HepG2 (cell line): Measurements from ENCODE around the gene MFAP3L. TPM values are rescaled to one million over a fixed set of nuclear protein-coding genes. Genes with fewer than 3 reads are reported as not detected.

ENCODE experiments used
- ATAC-seq: fragments of 200-7000 bp; cut with Tn5 transposase; 3 replicates; pipeline ENCODE4 v1.9.1; 2020; ENCODE audit warnings: mild to moderate bottlenecking, moderate library complexity
- BruUV-seq: library from RNA; stranded (reverse); fragments of 400-500 nt; replicated peaks from 2 replicates; lab custom pipeline; 2021; lab: Mats Ljungman, UMichigan
- CTCF ChIA-PET: fragments of 300-600 bp; formaldehyde crosslinking; extraction: SDS; loops from one replicate; lab custom pipeline; 2021; ENCODE audit warnings: low total read pairs, inconsistent platforms, low intra/inter-chr PET ratio; lab: Yijun Ruan, JAX
- POLR2A ChIA-PET: fragments of 350-600 bp; sonication (Branson Sonifier 250); formaldehyde crosslinking; loops from one replicate; lab custom pipeline; 2020; ENCODE audit warnings: antibody characterized with exemption, inconsistent platforms; lab: Yijun Ruan, JAX
- DNase-seq: peaks from one replicate; pipeline ENCODE4 v3.0.0-alpha.2; 2015; ENCODE audit warnings: low spot score
- FAIRE-seq: peaks from 3 replicates; lab custom pipeline; 2011; peaks lifted over from hg19 to GRCh38; lab: Jason Lieb, UNC
- H2AFZ ChIP-seq: one replicate; pipeline ENCODE4 v1.6.1; 2011; ENCODE audit warnings: low read length, inconsistent platforms
- H3K27ac ChIP-seq: fragments of 300-600 bp; 3 replicates; pipeline ENCODE4 v1.8.0; 2011; ENCODE audit warnings: mixed run types, mild to moderate bottlenecking, mixed read lengths, low read length, inconsistent platforms; ENCODE audit not compliant: insufficient read depth; ENCODE audit errors: extremely low read length
- H3K27me3 ChIP-seq, 2 experiments: fragments of 200-600 bp in 1 of 2; 2 replicates in 1 of 2; 3 replicates in 1 of 2; pipeline versions ENCODE4 v1.6.0 to v1.8.0; 2011; ENCODE audit warnings: low read length in 2 of 2, mild to moderate bottlenecking in 2 of 2, moderate library complexity in 2 of 2, inconsistent platforms in 1 of 2; ENCODE audit not compliant: insufficient read depth in 2 of 2, control insufficient read depth in 1 of 2
- H3K36me3 ChIP-seq, 2 experiments: fragments of 200-600 bp in 1 of 2; replicated peaks in 1 of 2; 2 replicates in 1 of 2; 3 replicates in 1 of 2; pipeline versions ENCODE4 v1.5.1 to v1.8.0; 2011; ENCODE audit warnings: low read length in 2 of 2, inconsistent platforms in 1 of 2; ENCODE audit not compliant: insufficient read depth in 2 of 2, control insufficient read depth in 1 of 2
- H3K4me1 ChIP-seq: 2 replicates; pipeline ENCODE4 v1.5.1; 2012; ENCODE audit warnings: low read length, inconsistent platforms; ENCODE audit not compliant: insufficient read depth
- H3K4me2 ChIP-seq: 2 replicates; pipeline ENCODE4 v1.6.0; 2011; ENCODE audit warnings: low read depth, low read length, inconsistent platforms
- H3K4me3 ChIP-seq, 3 experiments: fragments of 200-600 bp in 1 of 3; sonication (generic), shearing (Covaris generic) in 1 of 3; replicated peaks in 1 of 3; 2 replicates each; pipeline ENCODE4 v1.5.1; 2011 to 2016; ENCODE audit warnings: low read length in 3 of 3, inconsistent platforms in 2 of 3, low read depth in 2 of 3, mild to moderate bottlenecking in 2 of 3, control low read depth in 1 of 3, mixed read lengths in 1 of 3; ENCODE audit not compliant: insufficient read depth in 1 of 3
- H3K79me2 ChIP-seq: one replicate; pipeline ENCODE4 v1.6.1; 2011; ENCODE audit warnings: low read length, inconsistent platforms; ENCODE audit not compliant: insufficient read depth
- H3K9ac ChIP-seq: 2 replicates; pipeline ENCODE4 v1.6.0; 2011; ENCODE audit warnings: mild to moderate bottlenecking, low read depth, low read length, inconsistent platforms; ENCODE audit not compliant: insufficient read depth
- H3K9me3 ChIP-seq: 2 replicates; pipeline ENCODE4 v1.5.1; 2012; ENCODE audit warnings: mild to moderate bottlenecking, low read length
- H4K20me1 ChIP-seq: 2 replicates; pipeline ENCODE4 v1.6.0; 2011; ENCODE audit warnings: inconsistent platforms, mild to moderate bottlenecking, low read length, moderate library complexity; ENCODE audit not compliant: insufficient read depth
- FOXO1 ChIP-seq: sonication (generic); formaldehyde crosslinking; IDR thresholded peaks from 2 replicates; pipeline ENCODE4 v1.4.0; 2020; ENCODE audit warnings: missing genetic modification reagents
- GATA4 ChIP-seq: sonication (generic); IDR thresholded peaks from 2 replicates; pipeline ENCODE4 v1.6.1; 2016; ENCODE audit warnings: antibody characterized with exemption, low read depth, borderline replicate concordance
- PAX8 ChIP-seq: sonication (generic); formaldehyde crosslinking; IDR thresholded peaks from 2 replicates; pipeline ENCODE4 v1.8.0; 2022; ENCODE audit warnings: mild to moderate bottlenecking, missing genetic modification reagents, borderline replicate concordance
- ZMYM4 ChIP-seq: sonication (generic); formaldehyde crosslinking; IDR thresholded peaks from 2 replicates; pipeline ENCODE4 v1.8.1; 2023; ENCODE audit warnings: mild to moderate bottlenecking, missing genetic modification reagents
- ZNF562 ChIP-seq: sonication (generic); formaldehyde crosslinking; IDR thresholded peaks from 2 replicates; pipeline ENCODE4 v1.8.0; 2022; ENCODE audit warnings: missing genetic modification reagents, borderline replicate concordance
- ZNF746 ChIP-seq: sonication (generic); formaldehyde crosslinking; IDR thresholded peaks from 2 replicates; pipeline ENCODE4 v1.8.0; 2022; ENCODE audit warnings: mild to moderate bottlenecking, missing genetic modification reagents
- ZNF766 ChIP-seq: sonication (generic); formaldehyde crosslinking; IDR thresholded peaks from 2 replicates; pipeline ENCODE4 v1.5.0; 2020; ENCODE audit warnings: missing genetic modification reagents, borderline replicate concordance
- ZNF782 ChIP-seq: sonication (generic); formaldehyde crosslinking; IDR thresholded peaks from 2 replicates; pipeline ENCODE4 v1.4.0; 2020; ENCODE audit warnings: missing genetic modification reagents, mild to moderate bottlenecking, borderline replicate concordance
- WGBS: methylation state at CpG from one replicate; pipeline ENCODE4 v1.1.6; 2017; ENCODE audit warnings: low lambda C conversion rate; 5-methylcytosine and 5-hydroxymethylcytosine counted together
- in situ Hi-C: cut with HindIII; loops from 2 replicates; pipeline ENCODE4 v1.10.0; 2017; ENCODE audit warnings: low pct_unique_long_range_greater_than_20kb; ENCODE audit not compliant: extremely low pct_ligation_motif_present
- intact Hi-C: fragments of 100-400 bp; cut with micrococcal nuclease; formaldehyde crosslinking; loops from one replicate; pipeline ENCODE4 v1.10.0; 2022; ENCODE audit not compliant: unreplicated experiment
- polyA plus RNA-seq, 8 experiments: library from polyadenylated mRNA; depleted of rRNA in 3 of 8; stranded (reverse) in 7 of 8; unstranded in 1 of 8; fragments of >200 nt; fragmentation: Illumina TruSeq in 4 of 8; extraction: Trizol in 4 of 8; gene quantifications; 2 replicates each; pipeline versions ENCODE4 v1.2.1 to v1.2.3, GENCODE V29; 2011 to 2016; ENCODE audit warnings: low read depth in 4 of 8, missing spikeins in 1 of 8, mixed read lengths in 1 of 8; ENCODE audit not compliant: insufficient read depth in 1 of 8
- total RNA-seq, 5 experiments: library from RNA; depleted of rRNA; stranded (reverse); fragments of >200 nt; fragmentation: Illumina TruSeq; extraction: Trizol; gene quantifications; 2 replicates each; pipeline ENCODE4 v1.2.3, GENCODE V29; 2016; ENCODE audit warnings: low read depth in 1 of 5
- TF ChIP-seq, protein P1 (sequence below): IDR thresholded peaks from 2 replicates; pipeline ENCODE4 v1.6.1; 2016; ENCODE audit warnings: missing compliant biosample characterization, missing genetic modification reagents, borderline replicate concordance
- TF ChIP-seq, protein P2 (sequence below): sonication (generic); formaldehyde crosslinking; IDR thresholded peaks from 2 replicates; pipeline ENCODE4 v1.4.0; 2020; ENCODE audit warnings: missing genetic modification reagents, borderline replicate concordance
- TF ChIP-seq, protein P3 (sequence below): sonication (generic); formaldehyde crosslinking; IDR thresholded peaks from 2 replicates; pipeline ENCODE4 v1.8.1; 2023; ENCODE audit warnings: mild to moderate bottlenecking, inconsistent platforms, moderate library complexity, missing genetic modification reagents, borderline replicate concordance
- TF ChIP-seq, protein P4 (sequence below): sonication (generic); formaldehyde crosslinking; IDR thresholded peaks from 2 replicates; pipeline ENCODE4 v1.5.1; 2020; ENCODE audit warnings: mild to moderate bottlenecking, missing genetic modification reagents, borderline replicate concordance

The MFAP3L gene
- total and polyA plus RNA-seq, 2 of the 13 experiments (the other 11 are each of a cell fraction or from before 2014, with no cell fraction given): 1.5 to 3.6 TPM

DNA sequence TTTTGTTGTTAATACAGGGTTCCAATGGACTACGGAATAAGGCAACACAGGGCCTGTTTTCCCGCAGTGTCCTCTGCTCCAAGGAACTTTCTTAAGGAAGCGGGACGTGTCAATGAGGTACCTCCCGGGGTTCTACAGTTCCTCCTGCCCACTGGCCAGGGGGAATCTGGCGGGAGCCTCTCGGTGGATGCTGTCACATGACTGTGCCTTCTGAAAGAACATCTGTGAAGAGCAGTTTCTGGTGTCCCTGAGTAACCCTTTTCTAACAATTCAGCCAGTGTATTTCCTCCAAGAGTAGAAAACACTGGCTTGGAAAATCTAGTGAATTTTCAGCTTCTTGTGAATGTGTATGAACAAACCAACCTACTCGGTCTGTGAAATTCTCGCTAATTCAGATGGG, 32.7 kb downstream of the MFAP3L start:
- Histone ChIP-seq H3K79me2 (no peaks in the 10 kb centered on the region), H3K27ac (no peak overlapping the region), H3K9me3 (no peaks in the 10 kb centered on the region), H4K20me1 (no peaks in the 10 kb centered on the region), H2AFZ (no peak overlapping the region), H3K9ac (no peak overlapping the region), H3K36me3 (no peaks in the 10 kb centered on the region), H3K27me3 (no peaks in the 10 kb centered on the region), H3K4me3 (no peak overlapping the region), H3K4me1 (no peaks in the 10 kb centered on the region), H3K4me2 (no peak overlapping the region)
- BruUV-seq: no TSS peak
- ChIA-PET CTCF (no interaction called here), POLR2A (no interaction called here)
- DNase-seq: no peak
- intact Hi-C loops: no loop called here
- in situ Hi-C loops: no loop called here
- 62% methylated on average over 9 of the region's 9 CpGs for WGBS
- no peak for FAIRE-seq
- ATAC-seq: no peak
- no peak for TF ChIP-seq ZNF562
- TF ChIP-seq ZMYM4 (CRISPR knock-in tag): no peak
- no peak for TF ChIP-seq FOXO1 (CRISPR knock-in tag)
- no peak for TF ChIP-seq PAX8
- no peak for TF ChIP-seq ZNF782 (CRISPR knock-in tag)
- no peak for TF ChIP-seq GATA4
- TF ChIP-seq, protein P1, sequence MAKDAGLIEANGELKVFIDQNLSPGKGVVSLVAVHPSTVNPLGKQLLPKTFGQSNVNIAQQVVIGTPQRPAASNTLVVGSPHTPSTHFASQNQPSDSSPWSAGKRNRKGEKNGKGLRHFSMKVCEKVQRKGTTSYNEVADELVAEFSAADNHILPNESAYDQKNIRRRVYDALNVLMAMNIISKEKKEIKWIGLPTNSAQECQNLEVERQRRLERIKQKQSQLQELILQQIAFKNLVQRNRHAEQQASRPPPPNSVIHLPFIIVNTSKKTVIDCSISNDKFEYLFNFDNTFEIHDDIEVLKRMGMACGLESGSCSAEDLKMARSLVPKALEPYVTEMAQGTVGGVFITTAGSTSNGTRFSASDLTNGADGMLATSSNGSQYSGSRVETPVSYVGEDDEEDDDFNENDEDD (CRISPR knock-in tag): no peak
- TF ChIP-seq, protein P2, sequence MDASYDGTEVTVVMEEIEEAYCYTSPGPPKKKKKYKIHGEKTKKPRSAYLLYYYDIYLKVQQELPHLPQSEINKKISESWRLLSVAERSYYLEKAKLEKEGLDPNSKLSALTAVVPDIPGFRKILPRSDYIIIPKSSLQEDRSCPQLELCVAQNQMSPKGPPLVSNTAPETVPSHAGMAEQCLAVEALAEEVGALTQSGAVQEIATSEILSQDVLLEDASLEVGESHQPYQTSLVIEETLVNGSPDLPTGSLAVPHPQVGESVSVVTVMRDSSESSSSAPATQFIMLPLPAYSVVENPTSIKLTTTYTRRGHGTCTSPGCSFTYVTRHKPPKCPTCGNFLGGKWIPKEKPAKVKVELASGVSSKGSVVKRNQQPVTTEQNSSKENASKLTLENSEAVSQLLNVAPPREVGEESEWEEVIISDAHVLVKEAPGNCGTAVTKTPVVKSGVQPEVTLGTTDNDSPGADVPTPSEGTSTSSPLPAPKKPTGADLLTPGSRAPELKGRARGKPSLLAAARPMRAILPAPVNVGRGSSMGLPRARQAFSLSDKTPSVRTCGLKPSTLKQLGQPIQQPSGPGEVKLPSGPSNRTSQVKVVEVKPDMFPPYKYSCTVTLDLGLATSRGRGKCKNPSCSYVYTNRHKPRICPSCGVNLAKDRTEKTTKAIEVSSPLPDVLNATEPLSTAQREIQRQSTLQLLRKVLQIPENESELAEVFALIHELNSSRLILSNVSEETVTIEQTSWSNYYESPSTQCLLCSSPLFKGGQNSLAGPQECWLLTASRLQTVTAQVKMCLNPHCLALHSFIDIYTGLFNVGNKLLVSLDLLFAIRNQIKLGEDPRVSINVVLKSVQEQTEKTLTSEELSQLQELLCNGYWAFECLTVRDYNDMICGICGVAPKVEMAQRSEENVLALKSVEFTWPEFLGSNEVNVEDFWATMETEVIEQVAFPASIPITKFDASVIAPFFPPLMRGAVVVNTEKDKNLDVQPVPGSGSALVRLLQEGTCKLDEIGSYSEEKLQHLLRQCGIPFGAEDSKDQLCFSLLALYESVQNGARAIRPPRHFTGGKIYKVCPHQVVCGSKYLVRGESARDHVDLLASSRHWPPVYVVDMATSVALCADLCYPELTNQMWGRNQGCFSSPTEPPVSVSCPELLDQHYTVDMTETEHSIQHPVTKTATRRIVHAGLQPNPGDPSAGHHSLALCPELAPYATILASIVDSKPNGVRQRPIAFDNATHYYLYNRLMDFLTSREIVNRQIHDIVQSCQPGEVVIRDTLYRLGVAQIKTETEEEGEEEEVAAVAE: no peak
- TF ChIP-seq, protein P3, sequence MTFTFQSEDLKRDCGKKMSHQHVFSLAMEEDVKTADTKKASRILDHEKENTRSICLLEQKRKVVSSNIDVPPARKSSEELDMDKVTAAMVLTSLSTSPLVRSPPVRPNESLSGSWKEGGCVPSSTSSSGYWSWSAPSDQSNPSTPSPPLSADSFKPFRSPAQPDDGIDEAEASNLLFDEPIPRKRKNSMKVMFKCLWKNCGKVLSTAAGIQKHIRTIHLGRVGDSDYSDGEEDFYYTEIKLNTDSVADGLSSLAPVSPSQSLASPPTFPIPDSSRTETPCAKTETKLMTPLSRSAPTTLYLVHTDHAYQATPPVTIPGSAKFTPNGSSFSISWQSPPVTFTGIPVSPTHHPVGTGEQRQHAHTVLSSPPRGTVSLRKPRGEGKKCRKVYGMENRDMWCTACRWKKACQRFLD: no peak
- no peak for TF ChIP-seq ZNF766 (CRISPR knock-in tag)
- no peak for TF ChIP-seq ZNF746 (CRISPR knock-in tag)
- TF ChIP-seq, protein P4, sequence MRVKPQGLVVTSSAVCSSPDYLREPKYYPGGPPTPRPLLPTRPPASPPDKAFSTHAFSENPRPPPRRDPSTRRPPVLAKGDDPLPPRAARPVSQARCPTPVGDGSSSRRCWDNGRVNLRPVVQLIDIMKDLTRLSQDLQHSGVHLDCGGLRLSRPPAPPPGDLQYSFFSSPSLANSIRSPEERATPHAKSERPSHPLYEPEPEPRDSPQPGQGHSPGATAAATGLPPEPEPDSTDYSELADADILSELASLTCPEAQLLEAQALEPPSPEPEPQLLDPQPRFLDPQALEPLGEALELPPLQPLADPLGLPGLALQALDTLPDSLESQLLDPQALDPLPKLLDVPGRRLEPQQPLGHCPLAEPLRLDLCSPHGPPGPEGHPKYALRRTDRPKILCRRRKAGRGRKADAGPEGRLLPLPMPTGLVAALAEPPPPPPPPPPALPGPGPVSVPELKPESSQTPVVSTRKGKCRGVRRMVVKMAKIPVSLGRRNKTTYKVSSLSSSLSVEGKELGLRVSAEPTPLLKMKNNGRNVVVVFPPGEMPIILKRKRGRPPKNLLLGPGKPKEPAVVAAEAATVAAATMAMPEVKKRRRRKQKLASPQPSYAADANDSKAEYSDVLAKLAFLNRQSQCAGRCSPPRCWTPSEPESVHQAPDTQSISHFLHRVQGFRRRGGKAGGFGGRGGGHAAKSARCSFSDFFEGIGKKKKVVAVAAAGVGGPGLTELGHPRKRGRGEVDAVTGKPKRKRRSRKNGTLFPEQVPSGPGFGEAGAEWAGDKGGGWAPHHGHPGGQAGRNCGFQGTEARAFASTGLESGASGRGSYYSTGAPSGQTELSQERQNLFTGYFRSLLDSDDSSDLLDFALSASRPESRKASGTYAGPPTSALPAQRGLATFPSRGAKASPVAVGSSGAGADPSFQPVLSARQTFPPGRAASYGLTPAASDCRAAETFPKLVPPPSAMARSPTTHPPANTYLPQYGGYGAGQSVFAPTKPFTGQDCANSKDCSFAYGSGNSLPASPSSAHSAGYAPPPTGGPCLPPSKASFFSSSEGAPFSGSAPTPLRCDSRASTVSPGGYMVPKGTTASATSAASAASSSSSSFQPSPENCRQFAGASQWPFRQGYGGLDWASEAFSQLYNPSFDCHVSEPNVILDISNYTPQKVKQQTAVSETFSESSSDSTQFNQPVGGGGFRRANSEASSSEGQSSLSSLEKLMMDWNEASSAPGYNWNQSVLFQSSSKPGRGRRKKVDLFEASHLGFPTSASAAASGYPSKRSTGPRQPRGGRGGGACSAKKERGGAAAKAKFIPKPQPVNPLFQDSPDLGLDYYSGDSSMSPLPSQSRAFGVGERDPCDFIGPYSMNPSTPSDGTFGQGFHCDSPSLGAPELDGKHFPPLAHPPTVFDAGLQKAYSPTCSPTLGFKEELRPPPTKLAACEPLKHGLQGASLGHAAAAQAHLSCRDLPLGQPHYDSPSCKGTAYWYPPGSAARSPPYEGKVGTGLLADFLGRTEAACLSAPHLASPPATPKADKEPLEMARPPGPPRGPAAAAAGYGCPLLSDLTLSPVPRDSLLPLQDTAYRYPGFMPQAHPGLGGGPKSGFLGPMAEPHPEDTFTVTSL (CRISPR knock-in tag): no peak
